HG03378 (cell line): ENCODE results near the gene RRAS.

Source experiments
- ATAC-seq: cut with Tn5 transposase; IDR thresholded peaks from one replicate; pipeline ENCODE4 v1.9.1; 2021; ENCODE audit warnings: mild to moderate bottlenecking, moderate library complexity; ENCODE audit not compliant: unreplicated experiment

Gene RRAS

GRCh38 chr19:49596954-49597702 is 42.8 kb downstream of the RRAS start:
- no peak for ATAC-seq

- ATAC-seq, result no peak
Measured at GRCh38 chr19:49596407-49596806, 43.5 kb downstream of the RRAS start.

GRCh38 chr19:49595819-49596404 is 44.0 kb downstream of the RRAS start:
- no peak for ATAC-seq

- no peak for ATAC-seq
Measured at GRCh38 chr19:49594993-49595818, 44.7 kb downstream of the RRAS start.

GRCh38 chr19:49594157-49594992 is 45.6 kb downstream of the RRAS start:
- no peak for ATAC-seq

GRCh38 chr19:49593233-49594113 is 46.5 kb downstream of the RRAS start:
- peak; percentile 37 for ATAC-seq

- ATAC-seq, result no peak
Measured at GRCh38 chr19:49592486-49593232, 47.3 kb downstream of the RRAS start.

- ATAC-seq, result no peak
Measured at GRCh38 chr19:49591731-49592485, 48.0 kb downstream of the RRAS start.

GRCh38 chr19:49590971-49591730 is 48.8 kb downstream of the RRAS start, which contains the start of gene PRR12:
PRR12 (plus strand) TSS chr19:49591182; CDS start chr19:49591655, 473 bp downstream.
- ATAC-seq, result no peak

- peak; percentile 63 for ATAC-seq
Measured at GRCh38 chr19:49590071-49590970, 49.6 kb downstream of the RRAS start.

- no peak for ATAC-seq
Measured at GRCh38 chr19:49589502-49589905, 50.4 kb downstream of the RRAS start.

- no peak for ATAC-seq
Measured at GRCh38 chr19:49588365-49589122, 51.4 kb downstream of the RRAS start.

- no peak for ATAC-seq
Measured at GRCh38 chr19:49587227-49587626, 52.7 kb downstream of the RRAS start.
